ENCODE results near the gene RNF111. TPM values are rescaled to one million over a fixed set of nuclear protein-coding genes. Genes with fewer than 3 reads are reported as not detected.
A peak's percentile ranks its signal among the peaks of the same experiment; 100 is the strongest.

The RNF111 gene
- polyA plus RNA-seq, 1 donor (not counting 4 experiments of a cell fraction or from before 2014, with no cell fraction given), result 27.4 TPM

DNA sequence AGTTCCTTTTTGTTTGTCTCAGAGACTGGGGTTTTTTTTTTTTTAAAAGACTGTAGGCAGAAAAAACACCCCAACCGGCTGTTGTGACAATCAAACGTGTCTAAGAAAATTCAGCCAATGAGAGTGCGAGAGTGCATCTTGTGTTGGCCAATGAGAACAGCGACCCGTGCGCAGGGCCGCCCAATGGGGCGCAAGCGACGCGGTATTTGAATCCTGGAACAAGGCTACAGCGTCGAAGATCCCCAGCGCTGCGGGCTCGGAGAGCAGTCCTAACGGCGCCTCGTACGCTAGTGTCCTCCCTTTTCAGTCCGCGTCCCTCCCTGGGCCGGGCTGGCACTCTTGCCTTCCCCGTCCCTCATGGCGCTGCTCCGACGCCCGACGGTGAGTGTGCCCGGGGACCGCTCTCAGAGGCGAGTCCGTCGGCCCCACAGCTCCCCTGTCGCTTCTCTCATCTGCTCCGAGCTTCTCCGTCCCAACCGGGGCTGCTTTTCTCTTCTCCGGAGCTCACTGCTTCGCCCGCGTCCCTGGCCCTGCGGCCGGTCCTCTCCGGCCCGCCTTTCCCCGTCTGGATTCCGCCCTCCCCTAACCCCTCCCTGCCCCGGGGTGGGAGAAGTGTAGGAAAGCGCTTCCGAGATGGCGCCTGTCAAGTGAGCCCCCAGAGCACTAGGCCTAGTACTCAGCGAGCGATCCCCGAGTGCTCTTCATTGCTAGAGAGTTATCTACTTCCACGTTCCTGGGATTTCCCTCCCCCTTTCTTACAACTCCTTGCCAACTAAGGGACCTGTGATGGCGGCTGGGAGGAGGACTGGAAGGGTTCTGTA, 117.7 kb downstream of the RNF111 start, which contains the start of gene CCNB2:
TSS of gene CCNB2 (plus strand) at position 235 of the 821 bp plus-strand sequence. CDS start at position 358, 123 bp downstream.
- Histone ChIP-seq H3K27ac (ENCODE audit: control insufficient read depth, insufficient read depth, low read length) (peak within 1 kb of the TSS; percentile 67), H2AFZ (ENCODE audit: control insufficient read depth, low read length) (peak within 1 kb of the TSS; percentile 89), H3K4me1 (ENCODE audit: control insufficient read depth, extremely low read depth, insufficient read depth, low read length) (peaks cover 11% of the 10 kb centered on the region), H3K36me3 (ENCODE audit: control insufficient read depth in 2 of 2, extremely low read depth in 1 of 2, insufficient read depth in 2 of 2, low read length in 2 of 2) (peaks cover 0 to 9% of the 10 kb centered on the region in 2 experiments), H3K9me1 (ENCODE audit: control insufficient read depth, extremely low read depth, insufficient read depth, low read length) (no peaks in the 10 kb centered on the region), H3K4me2 (ENCODE audit: control insufficient read depth, extremely low read depth, insufficient read depth, low read depth, low read length) (peak within 1 kb of the TSS; percentile 90), H3K79me2 (ENCODE audit: control insufficient read depth, insufficient read depth, low read length) (peaks cover 8% of the 10 kb centered on the region), H3K9ac (ENCODE audit: control insufficient read depth, extremely low read depth, insufficient read depth, low read length) (peak within 1 kb of the TSS; percentile 79), H3K4me3 (ENCODE audit: control insufficient read depth in 2 of 3, extremely low read depth in 1 of 3, insufficient read depth in 2 of 3, low read depth in 1 of 3, low read length in 3 of 3) (peak within 1 kb of the TSS; percentile 82 to 97 (median 93)), H4K20me1 (ENCODE audit: control insufficient read depth, extremely low read depth, insufficient read depth, low read length) (no peaks in the 10 kb centered on the region), H3K27me3 (ENCODE audit: control insufficient read depth, extremely low read depth, insufficient read depth, low read length) (no peaks in the 10 kb centered on the region), H3K9me3 (ENCODE audit: control insufficient read depth, low read depth, low read length) (no peaks in the 10 kb centered on the region)
- dilution Hi-C loops (cut with MboI; ENCODE audit: extremely low pct_ligation_motif_present, low sequenced_read_pairs), result no loop called here
- TF ChIP-seq EZH2 (IDR thresholded peaks at IDR 0.05; ENCODE audit: low read length), result no peak
- TF ChIP-seq CTCF (optimal IDR thresholded peaks at IDR 0.05 in 1 of 3, IDR thresholded peaks at IDR 0.05 in 1 of 3, conservative IDR thresholded peaks at IDR 0.05 in 1 of 3; ENCODE audit: extremely low read depth in 1 of 3, insufficient read depth in 2 of 3, low read length in 3 of 3), result no peak
- DNase-seq (ENCODE audit: low read depth, low spot score) (peak; percentile 74), FAIRE-seq (peak; percentile 69)

DNA sequence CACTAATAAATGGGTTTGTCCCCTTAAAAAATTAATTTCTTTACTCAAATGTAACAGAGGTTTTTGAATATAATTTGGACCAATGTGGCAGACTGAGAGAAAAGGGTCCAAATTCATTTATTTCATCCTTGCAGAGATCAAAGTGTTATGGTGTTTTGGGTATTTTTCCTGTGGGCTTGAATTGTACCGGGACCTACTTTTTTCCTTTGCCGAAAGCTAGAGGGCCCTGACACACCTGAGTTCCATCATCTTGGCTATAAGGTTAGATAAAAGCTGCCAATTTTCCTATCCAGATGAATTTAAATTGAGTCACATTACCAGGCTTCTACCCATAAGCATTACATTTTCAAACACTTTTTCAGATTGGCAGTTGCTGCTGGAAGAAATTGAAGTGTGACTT, 118.4 kb downstream of the RNF111 start:
- Histone ChIP-seq H3K4me2 (ENCODE audit: control insufficient read depth, extremely low read depth, insufficient read depth, low read depth, low read length) (peak overlapping the region; percentile 90), H3K9me3 (ENCODE audit: control insufficient read depth, low read depth, low read length) (no peaks in the 10 kb centered on the region), H3K9ac (ENCODE audit: control insufficient read depth, extremely low read depth, insufficient read depth, low read length) (peak overlapping the region; percentile 79), H3K4me1 (ENCODE audit: control insufficient read depth, extremely low read depth, insufficient read depth, low read length) (peaks cover 11% of the 10 kb centered on the region), H4K20me1 (ENCODE audit: control insufficient read depth, extremely low read depth, insufficient read depth, low read length) (no peaks in the 10 kb centered on the region), H3K36me3 (ENCODE audit: control insufficient read depth in 2 of 2, extremely low read depth in 1 of 2, insufficient read depth in 2 of 2, low read length in 2 of 2) (peaks cover 0 to 16% of the 10 kb centered on the region in 2 experiments), H3K9me1 (ENCODE audit: control insufficient read depth, extremely low read depth, insufficient read depth, low read length) (no peaks in the 10 kb centered on the region), H2AFZ (ENCODE audit: control insufficient read depth, low read length) (peak overlapping the region; percentile 87), H3K27ac (ENCODE audit: control insufficient read depth, insufficient read depth, low read length) (peak overlapping the region; percentile 67), H3K79me2 (ENCODE audit: control insufficient read depth, insufficient read depth, low read length) (peaks cover 8% of the 10 kb centered on the region), H3K27me3 (ENCODE audit: control insufficient read depth, extremely low read depth, insufficient read depth, low read length) (no peaks in the 10 kb centered on the region), H3K4me3 (ENCODE audit: control insufficient read depth in 2 of 3, extremely low read depth in 1 of 3, insufficient read depth in 2 of 3, low read depth in 1 of 3, low read length in 3 of 3) (peak overlapping the region; percentile 82 to 97 (median 93))
- DNase-seq (ENCODE audit: low read depth, low spot score), result no peak
- dilution Hi-C loops (cut with MboI; ENCODE audit: extremely low pct_ligation_motif_present, low sequenced_read_pairs), result no loop called here
- peak; percentile 18 to 41 (median 36) for TF ChIP-seq CTCF (optimal IDR thresholded peaks at IDR 0.05 in 1 of 3, IDR thresholded peaks at IDR 0.05 in 1 of 3, conservative IDR thresholded peaks at IDR 0.05 in 1 of 3; ENCODE audit: extremely low read depth in 1 of 3, insufficient read depth in 2 of 3, low read length in 3 of 3)
- no peak for TF ChIP-seq EZH2 (IDR thresholded peaks at IDR 0.05; ENCODE audit: low read length)
- no peak for FAIRE-seq
